ENCODE results near the gene ALG14.

GRCh38 chr1:95010158-95010557, 62.6 kb downstream of the ALG14 start:
- TF ChIP-seq CTCF (IDR thresholded peaks at IDR 0.05) (no peak), EZH2 (IDR thresholded peaks at IDR 0.05; ENCODE audit: borderline replicate concordance, insufficient read depth, low read depth, low read length, poor library complexity, severe bottlenecking) (no peak)
